Measurements from ENCODE around the gene CADPS2.

GRCh38 chr7:122595885-122596284 is 290.4 kb downstream of the CADPS2 start:
- TF ChIP-seq, protein P1, sequence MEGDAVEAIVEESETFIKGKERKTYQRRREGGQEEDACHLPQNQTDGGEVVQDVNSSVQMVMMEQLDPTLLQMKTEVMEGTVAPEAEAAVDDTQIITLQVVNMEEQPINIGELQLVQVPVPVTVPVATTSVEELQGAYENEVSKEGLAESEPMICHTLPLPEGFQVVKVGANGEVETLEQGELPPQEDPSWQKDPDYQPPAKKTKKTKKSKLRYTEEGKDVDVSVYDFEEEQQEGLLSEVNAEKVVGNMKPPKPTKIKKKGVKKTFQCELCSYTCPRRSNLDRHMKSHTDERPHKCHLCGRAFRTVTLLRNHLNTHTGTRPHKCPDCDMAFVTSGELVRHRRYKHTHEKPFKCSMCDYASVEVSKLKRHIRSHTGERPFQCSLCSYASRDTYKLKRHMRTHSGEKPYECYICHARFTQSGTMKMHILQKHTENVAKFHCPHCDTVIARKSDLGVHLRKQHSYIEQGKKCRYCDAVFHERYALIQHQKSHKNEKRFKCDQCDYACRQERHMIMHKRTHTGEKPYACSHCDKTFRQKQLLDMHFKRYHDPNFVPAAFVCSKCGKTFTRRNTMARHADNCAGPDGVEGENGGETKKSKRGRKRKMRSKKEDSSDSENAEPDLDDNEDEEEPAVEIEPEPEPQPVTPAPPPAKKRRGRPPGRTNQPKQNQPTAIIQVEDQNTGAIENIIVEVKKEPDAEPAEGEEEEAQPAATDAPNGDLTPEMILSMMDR (conservative IDR thresholded peaks at IDR 0.05 in 1 of 2, IDR thresholded peaks at IDR 0.05 in 1 of 2; ENCODE audit: extremely low read depth in 1 of 2, insufficient read depth in 1 of 2, low read depth in 1 of 2, low read length in 2 of 2): no peak
- no peak for TF ChIP-seq EZH2 (IDR thresholded peaks at IDR 0.05; ENCODE audit: borderline replicate concordance, low read length)
